H9 (cell line): ENCODE data around the gene PRSS16. TPM values are rescaled to one million over a fixed set of nuclear protein-coding genes. Genes with fewer than 3 reads are reported as not detected.
A peak's percentile ranks its signal among the peaks of the same experiment; 100 is the strongest.

Source experiments
- DNase-seq: peaks from one replicate; pipeline ENCODE4 v3.0.0-alpha.2; 2017
- H2AFZ ChIP-seq: one replicate; pipeline ENCODE4 v1.6.1; 2013; ENCODE audit warnings: mild to moderate bottlenecking, low read length, control low read depth, moderate library complexity
- H2AK5ac ChIP-seq: 2 replicates; pipeline ENCODE4 v1.6.1; 2013; ENCODE audit warnings: low read length, control low read depth, mixed read lengths; ENCODE audit not compliant: insufficient read length
- H2BK120ac ChIP-seq: one replicate; pipeline ENCODE4 v1.6.1; 2013; ENCODE audit warnings: low read depth, mild to moderate bottlenecking, low read length, control low read depth, inconsistent platforms; ENCODE audit not compliant: poor library complexity, severe bottlenecking
- H2BK12ac ChIP-seq: 2 replicates; pipeline ENCODE4 v1.6.1; 2013; ENCODE audit warnings: low read length, control low read depth, mixed read lengths, low read depth; ENCODE audit not compliant: insufficient read length
- H2BK15ac ChIP-seq: 2 replicates; pipeline ENCODE4 v1.6.1; 2013; ENCODE audit warnings: low read depth, low read length, control low read depth
- H2BK20ac ChIP-seq: one replicate; pipeline ENCODE4 v1.6.1; 2013; ENCODE audit warnings: low read depth, mild to moderate bottlenecking, low read length, control low read depth, inconsistent platforms; ENCODE audit not compliant: poor library complexity, severe bottlenecking
- H2BK5ac ChIP-seq: 2 replicates; pipeline ENCODE4 v1.6.1; 2013; ENCODE audit warnings: low read length, control low read depth, mixed read lengths; ENCODE audit not compliant: insufficient read length
- H3K14ac ChIP-seq: 2 replicates; pipeline ENCODE4 v1.6.1; 2013; ENCODE audit warnings: low read length, control low read depth; ENCODE audit not compliant: insufficient read depth
- H3K18ac ChIP-seq: 2 replicates; pipeline ENCODE4 v1.6.1; 2013; ENCODE audit warnings: low read depth, mild to moderate bottlenecking, mixed read lengths, low read length, control low read depth; ENCODE audit not compliant: insufficient read length
- H3K23ac ChIP-seq: 2 replicates; pipeline ENCODE4 v1.6.1; 2013; ENCODE audit warnings: low read length, control low read depth, mixed read lengths, low read depth; ENCODE audit not compliant: insufficient read length
- H3K23me2 ChIP-seq: 2 replicates; pipeline ENCODE4 v1.6.1; 2013; ENCODE audit warnings: low read depth, mild to moderate bottlenecking, mixed read lengths, low read length, control low read depth; ENCODE audit not compliant: insufficient read length, poor library complexity, severe bottlenecking
- H3K27ac ChIP-seq: 2 replicates; pipeline ENCODE4 v1.5.1; 2013; ENCODE audit warnings: low read length, control low read depth, mixed read lengths, low read depth; ENCODE audit not compliant: insufficient read length
- H3K27me3 ChIP-seq: 2 replicates; pipeline ENCODE4 v1.6.1; 2013; ENCODE audit warnings: low read length, control low read depth, inconsistent platforms; ENCODE audit not compliant: insufficient read depth
- H3K4ac ChIP-seq: 2 replicates; pipeline ENCODE4 v1.6.1; 2013; ENCODE audit warnings: low read depth, mild to moderate bottlenecking, control low read depth, inconsistent platforms, low read length, moderate library complexity
- H3K4me1 ChIP-seq: 2 replicates; pipeline ENCODE4 v1.6.1; 2013; ENCODE audit warnings: low read length, control low read depth, inconsistent platforms; ENCODE audit not compliant: insufficient read depth
- H3K4me2 ChIP-seq: 2 replicates; pipeline ENCODE4 v1.6.1; 2013; ENCODE audit warnings: low read length, control low read depth, mixed read lengths; ENCODE audit not compliant: insufficient read length, insufficient read depth
- H3K56ac ChIP-seq: 2 replicates; pipeline ENCODE4 v1.6.1; 2013; ENCODE audit warnings: low read depth, mild to moderate bottlenecking, mixed read lengths, low read length, control low read depth; ENCODE audit not compliant: insufficient read length
- H3K79me1 ChIP-seq: 2 replicates; pipeline ENCODE4 v1.6.1; 2013; ENCODE audit warnings: low read depth, mild to moderate bottlenecking, moderate library complexity, low read length, control low read depth, inconsistent platforms; ENCODE audit not compliant: insufficient read depth, poor library complexity, severe bottlenecking
- H3K79me2 ChIP-seq: 2 replicates; pipeline ENCODE4 v1.6.1; 2013; ENCODE audit warnings: low read length, control low read depth, inconsistent platforms; ENCODE audit not compliant: insufficient read depth
- H3K9ac ChIP-seq: 2 replicates; pipeline ENCODE4 v1.6.1; 2013; ENCODE audit warnings: low read length, control low read depth, mixed read lengths; ENCODE audit not compliant: insufficient read length; ENCODE audit errors: extremely low read depth
- H3K9me3 ChIP-seq: one replicate; pipeline ENCODE4 v1.6.1; 2013; ENCODE audit warnings: low read depth, low read length, inconsistent platforms; ENCODE audit not compliant: control insufficient read depth
- H3T11ph ChIP-seq: one replicate; pipeline ENCODE4 v1.6.1; 2013; ENCODE audit warnings: mild to moderate bottlenecking, low read length, control low read depth, inconsistent platforms
- H4K20me1 ChIP-seq: one replicate; pipeline ENCODE4 v1.6.1; 2013; ENCODE audit not compliant: control insufficient read depth, insufficient read length, insufficient read depth
- H4K5ac ChIP-seq: 2 replicates; pipeline ENCODE4 v1.6.1; 2013; ENCODE audit warnings: low read depth, mild to moderate bottlenecking, mixed read lengths, low read length, control low read depth; ENCODE audit not compliant: insufficient read length
- H4K8ac ChIP-seq: replicated peaks from 2 replicates; pipeline ENCODE4 v1.6.1; 2013; ENCODE audit warnings: low read length, control low read depth, mixed read lengths, low read depth; ENCODE audit not compliant: insufficient read length
- H4K91ac ChIP-seq: 2 replicates; pipeline ENCODE4 v1.6.1; 2013; ENCODE audit warnings: low read depth, mild to moderate bottlenecking, moderate library complexity, mixed read lengths, low read length, control low read depth; ENCODE audit not compliant: insufficient read length
- H3K27ac Mint-ChIP-seq, 3 experiments: 2 replicates in 2 of 3; 3 replicates in 1 of 3; pipeline ENCODE4 v1.8.0; 2020 to 2021; ENCODE audit warnings: mixed read lengths in 3 of 3, mild to moderate bottlenecking in 1 of 3, moderate library complexity in 1 of 3
- H3K27me3 Mint-ChIP-seq: 2 replicates; pipeline ENCODE4 v1.8.0; 2021; ENCODE audit warnings: low read depth, mild to moderate bottlenecking, moderate library complexity, mixed read lengths
- H3K36me3 Mint-ChIP-seq, 3 experiments: 2 replicates in 2 of 3; 3 replicates in 1 of 3; pipeline ENCODE4 v1.8.0; 2020 to 2021; ENCODE audit warnings: low read depth in 3 of 3, mixed read lengths in 3 of 3; ENCODE audit not compliant: insufficient read depth in 1 of 3
- H3K4me1 Mint-ChIP-seq, 2 experiments: 2 replicates each; pipeline ENCODE4 v1.8.0; 2020; ENCODE audit warnings: mixed read lengths in 2 of 2
- H3K4me3 Mint-ChIP-seq, 2 experiments: 2 replicates in 1 of 2; 3 replicates in 1 of 2; pipeline ENCODE4 v1.8.0; 2020 to 2021; ENCODE audit warnings: mild to moderate bottlenecking in 2 of 2, mixed read lengths in 2 of 2, moderate library complexity in 1 of 2
- H3K9me3 Mint-ChIP-seq, 2 experiments: 2 replicates in 1 of 2; 3 replicates in 1 of 2; pipeline ENCODE4 v1.8.0; 2020; ENCODE audit warnings: mild to moderate bottlenecking in 2 of 2, mixed read lengths in 2 of 2, moderate library complexity in 1 of 2
- WGBS: extraction: QIAGEN DNeasy Blood & Tissue Kit; methylation state at CpG from one replicate; pipeline ENCODE4 v1.1.7; 2013; ENCODE audit warnings: missing lambda C conversion rate, low lambda C conversion rate, mixed read lengths; ENCODE audit not compliant: insufficient read length; ENCODE audit errors: extremely low coverage; 5-methylcytosine and 5-hydroxymethylcytosine counted together
- total RNA-seq: library from RNA; stranded (reverse); gene quantifications from 2 replicates; pipeline ENCODE4 v1.2.1, GENCODE V29; 2021
- TF ChIP-seq, protein P1 (sequence below): fragments of 200-600 bp; sonication (generic); conservative IDR thresholded peaks from 3 replicates; pipeline ENCODE4 v1.8.0; 2021; ENCODE audit warnings: antibody characterized with exemption, mild to moderate bottlenecking

PRSS16 gene
- total RNA-seq, 1 experiment from 2014 or later = 14.8 TPM

DNA sequence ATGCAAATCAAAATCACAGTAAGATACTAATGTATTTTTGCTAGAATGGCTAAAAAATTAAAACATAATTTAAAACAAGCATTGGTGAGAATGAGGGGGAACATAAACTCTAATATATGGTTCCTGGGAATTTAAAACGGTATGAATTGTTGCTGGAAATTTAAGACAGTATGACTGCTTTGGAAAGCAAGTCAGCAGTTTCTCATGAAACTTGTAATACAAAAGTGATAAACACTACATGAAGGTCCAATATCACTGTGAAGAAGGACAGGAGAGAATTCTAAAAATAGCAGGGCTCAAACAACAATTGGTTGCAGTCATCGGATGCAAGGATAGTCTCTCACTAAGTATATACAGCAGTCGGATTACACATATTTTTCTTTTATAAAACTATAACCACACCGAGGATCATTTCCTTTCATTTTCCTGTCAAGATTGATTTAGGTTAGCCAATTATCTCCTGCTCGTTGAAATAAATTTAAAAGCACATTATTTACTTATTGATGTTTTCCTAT, 18.5 kb upstream of the PRSS16 start:
- H3K9me3 Mint-ChIP-seq = peaks cover 0 to 3% of the 10 kb centered on the region in 2 experiments; a peak in 1 of 5 replicates
- no CpG with 5 or more reads among the region's 5 CpGs for WGBS
- Histone ChIP-seq H3K9me3 (no peaks in the 10 kb centered on the region), H3K4ac (no peak overlapping the region), H3K9ac (no peak overlapping the region), H2BK15ac (no peak overlapping the region), H3K27ac (no peak overlapping the region), H2AFZ (no peak overlapping the region), H2BK12ac (no peak overlapping the region), H4K8ac (no peak overlapping the region), H3K27me3 (no peaks in the 10 kb centered on the region), H3K14ac (no peak overlapping the region), H3T11ph (no peak overlapping the region), H3K79me2 (no peaks in the 10 kb centered on the region), H3K23me2 (no peaks in the 10 kb centered on the region), H2BK20ac (no peak overlapping the region), H3K56ac (no peak overlapping the region), H3K23ac (no peak overlapping the region), H4K5ac (no peak overlapping the region), H4K91ac (no peak overlapping the region), H2AK5ac (no peak overlapping the region), H3K18ac (no peak overlapping the region), H3K79me1 (no peaks in the 10 kb centered on the region), H3K4me2 (no peak overlapping the region), H2BK120ac (no peak overlapping the region), H2BK5ac (no peak overlapping the region), H4K20me1 (no peaks in the 10 kb centered on the region), H3K4me1 (no peaks in the 10 kb centered on the region; the same call in 1 of the 2 replicates)
- 0 out of 7 replicates have a peak overlapping the region, but pooled peaks of 1 of the 3 experiments have one; percentile 40 for H3K27ac Mint-ChIP-seq
- peaks cover 4% of the 10 kb centered on the region; the same call in 1 of the 2 replicates for H3K27me3 Mint-ChIP-seq
- H3K36me3 Mint-ChIP-seq = no peaks in the 10 kb centered on the region; a peak in 1 of 7 replicates
- no peak for DNase-seq
- peaks cover 7 to 11% of the 10 kb centered on the region in 2 experiments for H3K4me1 Mint-ChIP-seq
- H3K4me3 Mint-ChIP-seq = peak overlapping the region in 1 of 2 experiments; percentile 86; a peak in 2 of 5 replicates
- TF ChIP-seq, protein P1, sequence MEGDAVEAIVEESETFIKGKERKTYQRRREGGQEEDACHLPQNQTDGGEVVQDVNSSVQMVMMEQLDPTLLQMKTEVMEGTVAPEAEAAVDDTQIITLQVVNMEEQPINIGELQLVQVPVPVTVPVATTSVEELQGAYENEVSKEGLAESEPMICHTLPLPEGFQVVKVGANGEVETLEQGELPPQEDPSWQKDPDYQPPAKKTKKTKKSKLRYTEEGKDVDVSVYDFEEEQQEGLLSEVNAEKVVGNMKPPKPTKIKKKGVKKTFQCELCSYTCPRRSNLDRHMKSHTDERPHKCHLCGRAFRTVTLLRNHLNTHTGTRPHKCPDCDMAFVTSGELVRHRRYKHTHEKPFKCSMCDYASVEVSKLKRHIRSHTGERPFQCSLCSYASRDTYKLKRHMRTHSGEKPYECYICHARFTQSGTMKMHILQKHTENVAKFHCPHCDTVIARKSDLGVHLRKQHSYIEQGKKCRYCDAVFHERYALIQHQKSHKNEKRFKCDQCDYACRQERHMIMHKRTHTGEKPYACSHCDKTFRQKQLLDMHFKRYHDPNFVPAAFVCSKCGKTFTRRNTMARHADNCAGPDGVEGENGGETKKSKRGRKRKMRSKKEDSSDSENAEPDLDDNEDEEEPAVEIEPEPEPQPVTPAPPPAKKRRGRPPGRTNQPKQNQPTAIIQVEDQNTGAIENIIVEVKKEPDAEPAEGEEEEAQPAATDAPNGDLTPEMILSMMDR = no peak
